Transverse colon (tissue), 4 donors: Measurements from ENCODE around the gene PDLIM7. TPM values are rescaled to one million over a fixed set of nuclear protein-coding genes. Genes with fewer than 3 reads are reported as not detected.

Source experiments
- DNase-seq: peaks from one replicate; pipeline ENCODE4 v3.0.0-alpha.2; 2019
- H3K27ac ChIP-seq, 4 donors: fragments of 200-600 bp; sonication (generic); 2 replicates each; pipeline ENCODE4 v1.5.1; 2016 to 2018; ENCODE audit warnings: inconsistent platforms in 4 of 4
- H3K27me3 ChIP-seq: fragments of 200-600 bp; sonication (generic); 2 replicates; pipeline ENCODE4 v1.5.1; 2017; ENCODE audit warnings: inconsistent platforms
- H3K36me3 ChIP-seq, 4 donors: fragments of 200-600 bp; sonication (generic); 2 replicates each; pipeline ENCODE4 v1.5.1; 2017 to 2019; ENCODE audit warnings: inconsistent platforms in 4 of 4
- H3K4me1 ChIP-seq, 4 donors: fragments of 200-600 bp; sonication (generic); 2 replicates each; pipeline ENCODE4 v1.5.1; 2017 to 2020; ENCODE audit warnings: inconsistent platforms in 4 of 4
- H3K4me3 ChIP-seq, 4 donors: fragments of 200-600 bp; sonication (generic); 1 replicate in 1 of 4; 2 replicates in 3 of 4; pipeline versions ENCODE4 v1.5.1 to v1.6.1; 2017 to 2019; ENCODE audit warnings: inconsistent platforms in 4 of 4
- H3K9me3 ChIP-seq, 2 donors: fragments of 200-600 bp; sonication (generic); 2 replicates each; pipeline ENCODE4 v1.5.1; 2017 to 2019; ENCODE audit warnings: inconsistent platforms in 2 of 2
- EP300 ChIP-seq: sonication (generic); formaldehyde crosslinking; IDR thresholded peaks from one replicate; pipeline ENCODE4 v1.6.1; 2017; ENCODE audit warnings: antibody characterized with exemption, low read depth
- POLR2A ChIP-seq: fragments of 450-650 bp; IDR thresholded peaks from one replicate; pipeline ENCODE4 v1.6.1; 2016; ENCODE audit warnings: antibody characterized with exemption, mild to moderate bottlenecking, moderate library complexity
- POLR2AphosphoS5 ChIP-seq, 3 donors: sonication (generic); formaldehyde crosslinking; IDR thresholded peaks; one replicate each; pipeline ENCODE4 v1.6.1; 2016; ENCODE audit warnings: antibody characterized with exemption in 3 of 3
- WGBS, 2 donors: methylation state at CpG; one replicate each; pipeline ENCODE4 v1.1.5; 2018; ENCODE audit warnings: low coverage in 1 of 2; 5-methylcytosine and 5-hydroxymethylcytosine counted together
- in situ Hi-C, 4 donors: fragments of 200-750 bp; cut with MboI; loops; one replicate each; pipeline versions ENCODE4 v1.15.0 to v1.15.1; 2017; ENCODE audit warnings: low sequenced_read_pairs in 3 of 4, low pct_ligation_motif_present in 1 of 4, low pct_unique_long_range_greater_than_20kb in 1 of 4
- intact Hi-C: fragments of 100-400 bp; cut with DNase I; formaldehyde crosslinking; loops from one replicate; pipeline ENCODE4 v1.15.1; 2023; ENCODE audit warnings: low total_unique reads
- total RNA-seq, 4 donors: library from RNA; depleted of rRNA; stranded (reverse); fragments of >200 nt; gene quantifications; one replicate each; pipeline ENCODE4 v1.1.0, GENCODE V29; 2016
- TF ChIP-seq, protein P1 (sequence below), 5 experiments: fragments of 200-600 bp in 3 of 5; fragments of 450-650 bp in 2 of 5; sonication (generic) in 3 of 5; IDR thresholded peaks; 1 replicate in 2 of 5; 2 replicates in 3 of 5; pipeline ENCODE4 v1.5.1; 2016 to 2017; ENCODE audit warnings: antibody characterized with exemption in 5 of 5, inconsistent platforms in 3 of 5, mild to moderate bottlenecking in 2 of 5, moderate library complexity in 1 of 5

Gene PDLIM7
- total RNA-seq, 4 donors from 2014 or later, result 52.6 to 256 (median 78.6) TPM

GRCh38 chr5:177491983-177492746 is 5.2 kb downstream of the PDLIM7 start:
- Histone ChIP-seq H3K27me3 (no peaks in the 10 kb centered on the region), H3K4me3 (peak overlapping the region in 1 of 4 donors; percentile 1), H3K9me3 (no peaks in the 10 kb centered on the region), H3K27ac (peak overlapping the region; percentile 91 to 96 (median 94)), H3K4me1 (peaks cover 25 to 68% (median 48%) of the 10 kb centered on the region in 4 donors), H3K36me3 (no peaks in the 10 kb centered on the region)
- intact Hi-C loops, result no loop called here
- in situ Hi-C loops, result no loop called here
- WGBS, 2 donors, result 80% methylated on average over 27 of the region's 54 CpGs; no CpG with 5 or more reads in 1 of the 2 donors
- no peak for DNase-seq
- TF ChIP-seq, protein P1, sequence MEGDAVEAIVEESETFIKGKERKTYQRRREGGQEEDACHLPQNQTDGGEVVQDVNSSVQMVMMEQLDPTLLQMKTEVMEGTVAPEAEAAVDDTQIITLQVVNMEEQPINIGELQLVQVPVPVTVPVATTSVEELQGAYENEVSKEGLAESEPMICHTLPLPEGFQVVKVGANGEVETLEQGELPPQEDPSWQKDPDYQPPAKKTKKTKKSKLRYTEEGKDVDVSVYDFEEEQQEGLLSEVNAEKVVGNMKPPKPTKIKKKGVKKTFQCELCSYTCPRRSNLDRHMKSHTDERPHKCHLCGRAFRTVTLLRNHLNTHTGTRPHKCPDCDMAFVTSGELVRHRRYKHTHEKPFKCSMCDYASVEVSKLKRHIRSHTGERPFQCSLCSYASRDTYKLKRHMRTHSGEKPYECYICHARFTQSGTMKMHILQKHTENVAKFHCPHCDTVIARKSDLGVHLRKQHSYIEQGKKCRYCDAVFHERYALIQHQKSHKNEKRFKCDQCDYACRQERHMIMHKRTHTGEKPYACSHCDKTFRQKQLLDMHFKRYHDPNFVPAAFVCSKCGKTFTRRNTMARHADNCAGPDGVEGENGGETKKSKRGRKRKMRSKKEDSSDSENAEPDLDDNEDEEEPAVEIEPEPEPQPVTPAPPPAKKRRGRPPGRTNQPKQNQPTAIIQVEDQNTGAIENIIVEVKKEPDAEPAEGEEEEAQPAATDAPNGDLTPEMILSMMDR (IDR thresholded peaks at IDR 0.05), result no peak
- TF ChIP-seq POLR2A (no peak), POLR2AphosphoS5 (IDR thresholded peaks at IDR 0.05) (no peak), EP300 (no peak)

DNA sequence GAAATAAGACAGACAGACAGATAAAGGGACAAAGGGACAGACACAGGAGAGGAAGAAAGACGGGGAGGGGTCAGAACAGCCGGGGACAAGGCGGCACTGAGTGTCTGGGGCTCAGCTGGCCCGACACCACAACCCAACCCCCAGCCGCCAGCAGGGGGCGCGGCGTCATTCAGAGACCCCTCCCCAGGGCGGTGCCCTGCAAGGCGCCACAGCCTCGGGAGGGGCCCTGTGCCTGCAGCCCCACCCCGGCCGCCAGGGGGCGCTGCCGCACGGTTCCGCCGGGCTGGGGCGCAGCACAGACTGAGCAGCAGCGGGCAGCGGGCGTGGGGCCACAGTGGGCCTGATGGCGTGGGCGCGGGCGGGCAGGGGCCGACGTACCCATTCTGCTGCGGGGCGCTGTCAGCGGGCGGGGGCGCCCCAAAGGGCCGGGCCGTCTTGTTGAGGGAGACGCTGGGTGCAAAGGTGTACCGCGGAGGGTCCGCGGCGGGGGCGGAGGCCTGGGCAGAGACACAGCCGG is 5.9 kb downstream of the PDLIM7 start:
- Histone ChIP-seq H3K27ac (peak overlapping the region; percentile 91 to 96 (median 94)), H3K9me3 (no peaks in the 10 kb centered on the region), H3K4me1 (peaks cover 25 to 63% (median 45%) of the 10 kb centered on the region in 4 donors), H3K36me3 (no peaks in the 10 kb centered on the region), H3K27me3 (no peaks in the 10 kb centered on the region), H3K4me3 (no peak overlapping the region)
- DNase-seq, result peak; percentile 48
- no peak for TF ChIP-seq POLR2A
- peak in 1 of 3 donors; percentile 5 for TF ChIP-seq POLR2AphosphoS5 (IDR thresholded peaks at IDR 0.05)
- TF ChIP-seq, protein P1 (IDR thresholded peaks at IDR 0.05), result peak; percentile 65 to 86 (median 79)
- no peak for TF ChIP-seq EP300
- in situ Hi-C loops, result no loop called here
- intact Hi-C loops, result no loop called here
- WGBS, 2 donors, result 47 to 63% methylated on average over 3 to 37 of the region's 43 CpGs

DNA sequence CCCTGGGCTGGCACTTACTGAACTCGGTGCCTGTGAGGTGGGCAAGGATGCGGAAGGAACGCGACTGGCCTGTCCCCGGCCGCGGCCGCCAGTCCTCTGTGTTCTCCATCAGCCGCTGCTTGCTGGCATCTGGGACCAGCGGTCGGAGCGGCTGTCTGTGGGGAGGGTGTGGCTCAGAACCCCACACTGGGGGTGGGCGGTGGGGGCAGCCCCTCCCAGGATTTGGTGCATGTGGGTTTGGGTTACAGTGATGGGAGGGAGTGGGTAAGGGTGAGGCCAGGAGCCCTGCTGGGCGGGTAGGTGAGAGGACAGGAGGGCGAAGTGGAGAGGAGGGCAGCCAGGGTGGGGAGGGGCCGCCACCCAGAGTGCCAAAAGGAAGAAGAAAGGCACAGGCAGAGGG is 6.4 kb downstream of the PDLIM7 start:
- no peak for DNase-seq
- in situ Hi-C loops, result no loop called here
- Histone ChIP-seq H3K27ac (peak overlapping the region in 3 of 4 donors; percentile 94 to 96 (median 95)), H3K4me3 (no peak overlapping the region), H3K4me1 (peaks cover 20 to 58% (median 43%) of the 10 kb centered on the region in 4 donors), H3K9me3 (no peaks in the 10 kb centered on the region), H3K36me3 (no peaks in the 10 kb centered on the region), H3K27me3 (no peaks in the 10 kb centered on the region)
- 71 to 82% methylated on average over 1 to 16 of the region's 16 CpGs for WGBS, 2 donors
- intact Hi-C loops, result no loop called here
- TF ChIP-seq POLR2AphosphoS5 (IDR thresholded peaks at IDR 0.05), result no peak
- no peak for TF ChIP-seq POLR2A
- TF ChIP-seq EP300, result no peak

DNA sequence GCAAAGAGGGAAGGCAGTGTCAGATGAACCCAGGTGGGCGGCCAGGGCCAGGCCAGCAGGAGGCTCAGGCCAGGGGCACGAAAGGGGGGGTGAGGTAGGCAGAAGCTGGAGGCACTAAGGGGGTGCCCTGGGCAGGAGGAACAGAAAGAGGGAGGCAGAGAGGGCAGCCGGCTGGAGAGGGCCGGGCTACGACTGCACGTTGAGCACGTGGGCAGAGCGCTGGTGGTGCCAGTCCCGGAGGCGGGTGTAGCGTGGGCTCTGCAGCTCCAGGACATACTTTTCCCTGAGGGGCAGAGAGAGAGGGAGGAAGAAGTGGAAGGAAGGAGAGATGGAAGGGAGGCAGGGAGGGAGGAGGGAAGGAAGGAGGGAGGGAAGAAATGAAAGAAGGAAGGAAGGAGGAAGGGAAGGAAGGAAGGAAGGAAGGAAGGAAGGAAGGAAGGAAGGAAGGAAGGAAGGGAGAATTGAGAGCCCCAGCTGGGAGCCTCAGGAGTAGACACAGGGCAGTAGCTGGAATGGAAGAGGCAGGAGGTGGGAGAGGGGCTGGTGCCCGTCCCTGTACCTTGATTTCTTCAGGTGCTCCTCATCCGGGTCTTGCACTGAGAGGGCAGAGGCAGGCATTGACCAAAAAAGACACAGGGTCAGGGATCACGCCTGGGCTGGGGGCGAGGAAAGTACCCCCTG is 7.0 kb downstream of the PDLIM7 start:
- Histone ChIP-seq H3K27me3 (no peaks in the 10 kb centered on the region), H3K4me1 (peaks cover 20 to 52% (median 39%) of the 10 kb centered on the region in 4 donors), H3K27ac (peak overlapping the region in 3 of 4 donors; percentile 94 to 96 (median 95)), H3K4me3 (no peak overlapping the region), H3K9me3 (no peaks in the 10 kb centered on the region), H3K36me3 (no peaks in the 10 kb centered on the region)
- WGBS, 2 donors, result 58 to 78% methylated on average over 11 to 15 of the region's 15 CpGs
- intact Hi-C loops, result no loop called here
- in situ Hi-C loops, result no loop called here
- TF ChIP-seq, protein P1 (IDR thresholded peaks at IDR 0.05), result no peak
- no peak for TF ChIP-seq EP300
- TF ChIP-seq POLR2A, result no peak
- TF ChIP-seq POLR2AphosphoS5 (IDR thresholded peaks at IDR 0.05), result no peak
- no peak for DNase-seq
